ENCODE results near the gene DNAJC5.
"Not testable (repeated sequence)": the region's sequence is repeated elsewhere in the genome, so short reads cannot be mapped to it uniquely, and the experiment has no call there.

Gene DNAJC5

GRCh38 chr20:63920226-63920625, 25.3 kb downstream of the DNAJC5 start:
- DNase-seq (ENCODE audit: insufficient read length, low spot score) = no peak
- no peak for TF ChIP-seq CTCF (IDR thresholded peaks at IDR 0.05; ENCODE audit: insufficient read depth, missing control alignments)
- no peak for FAIRE-seq

GRCh38 chr20:63923651-63924050, 28.7 kb downstream of the DNAJC5 start:
- TF ChIP-seq CTCF (IDR thresholded peaks at IDR 0.05; ENCODE audit: insufficient read depth, missing control alignments) = no peak
- no peak for FAIRE-seq

GRCh38 chr20:63924241-63924640, 29.3 kb downstream of the DNAJC5 start:
- DNase-seq (ENCODE audit: insufficient read length, low spot score) (no peak), FAIRE-seq (no peak)
- TF ChIP-seq CTCF (IDR thresholded peaks at IDR 0.05; ENCODE audit: insufficient read depth, missing control alignments) = no peak

More at GRCh38 chr20:63923651-63924050, 28.7 kb downstream of the DNAJC5 start:
- DNase-seq (ENCODE audit: insufficient read length, low spot score) = no peak

GRCh38 chr20:63926298-63926697, 31.4 kb downstream of the DNAJC5 start:
- no peak for TF ChIP-seq CTCF (IDR thresholded peaks at IDR 0.05; ENCODE audit: insufficient read depth, missing control alignments)
- DNase-seq (ENCODE audit: insufficient read length, low spot score) (no peak), FAIRE-seq (no peak)

- DNase-seq (ENCODE audit: insufficient read length, low spot score) (no peak), FAIRE-seq (no peak)
- no peak for TF ChIP-seq CTCF (IDR thresholded peaks at IDR 0.05; ENCODE audit: insufficient read depth, missing control alignments)
Observed at GRCh38 chr20:63929071-63929470, 34.1 kb downstream of the DNAJC5 start.

GRCh38 chr20:63929473-63929883, 34.6 kb downstream of the DNAJC5 start:
- not testable (repeated sequence) for FAIRE-seq; DNase-seq (ENCODE audit: insufficient read length, low spot score)

GRCh38 chr20:63930971-63931553, 36.1 kb downstream of the DNAJC5 start:
- FAIRE-seq = no peak
- DNase-seq (ENCODE audit: insufficient read length, low spot score) = no peak
- TF ChIP-seq CTCF (IDR thresholded peaks at IDR 0.05; ENCODE audit: insufficient read depth, missing control alignments) = no peak

- no peak for DNase-seq (ENCODE audit: insufficient read length, low spot score)
- no peak for TF ChIP-seq CTCF (IDR thresholded peaks at IDR 0.05; ENCODE audit: insufficient read depth, missing control alignments)
- no peak for FAIRE-seq
Observed at GRCh38 chr20:63931735-63932134, 36.8 kb downstream of the DNAJC5 start.

Data from D721Med (cell line).